HUDEP-2 (cell line): Measurements from ENCODE around the gene PAX2.

ENCODE experiments used
- DNase-seq, 76 experiments: peaks; one replicate each; lab custom pipeline; 2025; ENCODE audit not compliant: unreplicated experiment in 76 of 76; lab: John Stamatoyannopoulos, UW

PAX2 gene

GRCh38 chr10:100723770-100724530, 21.4 kb upstream of the PAX2 start:
- no peak for DNase-seq

GRCh38 chr10:100724531-100725027, 20.8 kb upstream of the PAX2 start:
- no peak for DNase-seq

GRCh38 chr10:100725071-100725471, 20.3 kb upstream of the PAX2 start:
- DNase-seq, result no peak

- no peak for DNase-seq
These were observed 19.4 kb upstream of the PAX2 start for GRCh38 chr10:100725869-100726426.

GRCh38 chr10:100727808-100728207, 17.6 kb upstream of the PAX2 start:
- no peak for DNase-seq

- peak in 15 of 76 experiments; percentile 3 to 27 (median 11) for DNase-seq
These were observed 16.2 kb upstream of the PAX2 start for GRCh38 chr10:100728928-100729861.

- no peak for DNase-seq
These were observed 15.3 kb upstream of the PAX2 start for GRCh38 chr10:100729862-100730724.

- no peak for DNase-seq
These were observed 14.5 kb upstream of the PAX2 start for GRCh38 chr10:100730725-100731406.

- DNase-seq, result no peak
These were observed 13.8 kb upstream of the PAX2 start for GRCh38 chr10:100731407-100732240.

GRCh38 chr10:100732241-100732596, 13.2 kb upstream of the PAX2 start:
- DNase-seq, result no peak

GRCh38 chr10:100733329-100733728, 12.1 kb upstream of the PAX2 start:
- no peak for DNase-seq

GRCh38 chr10:100734295-100735086, 10.9 kb upstream of the PAX2 start:
- DNase-seq, result no peak

- DNase-seq, result no peak
These were observed 10.4 kb upstream of the PAX2 start for GRCh38 chr10:100735087-100735336.

GRCh38 chr10:100735337-100736143, 9.8 kb upstream of the PAX2 start:
- peak in 14 of 76 experiments; percentile 2 to 34 (median 11) for DNase-seq

- no peak for DNase-seq
These were observed 9.1 kb upstream of the PAX2 start for GRCh38 chr10:100736144-100736808.

GRCh38 chr10:100736809-100737354, 8.5 kb upstream of the PAX2 start:
- no peak for DNase-seq
